ENCODE data around the gene SQSTM1. TPM values are rescaled to one million over a fixed set of nuclear protein-coding genes. Genes with fewer than 3 reads are reported as not detected.

Gene SQSTM1
- total RNA-seq, 1 donor from 2014 or later = 297 TPM

- H3K4me1 Mint-ChIP-seq (ENCODE audit: low read depth) = peaks cover 18% of the 10 kb centered on the region
- H3K36me3 Mint-ChIP-seq (ENCODE audit: low read depth) = peaks cover 13% of the 10 kb centered on the region
- H3K27me3 Mint-ChIP-seq (ENCODE audit: low read depth) = no peaks in the 10 kb centered on the region
- H3K27ac Mint-ChIP-seq (ENCODE audit: unreplicated experiment) = peak overlapping the region; percentile 51
- no peaks in the 10 kb centered on the region for H3K9me3 Mint-ChIP-seq (ENCODE audit: low read depth)
- no peak for TF ChIP-seq CTCF (IDR thresholded peaks at IDR 0.05)
- DNase-seq (ENCODE audit: low spot score) = no peak
- peak overlapping the region; percentile 57 for H3K4me3 Mint-ChIP-seq (ENCODE audit: unreplicated experiment)
Observed at GRCh38 chr5:179795049-179795862, 25.4 kb upstream of the SQSTM1 start.

GRCh38 chr5:179795863-179796833, 24.6 kb upstream of the SQSTM1 start:
- peak; percentile 91 for DNase-seq (ENCODE audit: low spot score)
- TF ChIP-seq CTCF (IDR thresholded peaks at IDR 0.05) = peak; percentile 90
- Mint-ChIP-seq H3K27ac (ENCODE audit: unreplicated experiment) (peak overlapping the region; percentile 54), H3K4me1 (ENCODE audit: low read depth) (peaks cover 18% of the 10 kb centered on the region), H3K27me3 (ENCODE audit: low read depth) (no peaks in the 10 kb centered on the region), H3K9me3 (ENCODE audit: low read depth) (no peaks in the 10 kb centered on the region), H3K36me3 (ENCODE audit: low read depth) (peaks cover 13% of the 10 kb centered on the region), H3K4me3 (ENCODE audit: unreplicated experiment) (peak overlapping the region; percentile 58)

GRCh38 chr5:179796877-179797608, 23.7 kb upstream of the SQSTM1 start:
- H3K27me3 Mint-ChIP-seq (ENCODE audit: low read depth) = no peaks in the 10 kb centered on the region
- peak overlapping the region; percentile 54 for H3K27ac Mint-ChIP-seq (ENCODE audit: unreplicated experiment)
- TF ChIP-seq CTCF (IDR thresholded peaks at IDR 0.05) = no peak
- no peaks in the 10 kb centered on the region for H3K9me3 Mint-ChIP-seq (ENCODE audit: low read depth)
- DNase-seq (ENCODE audit: low spot score) = no peak
- peaks cover 18% of the 10 kb centered on the region for H3K4me1 Mint-ChIP-seq (ENCODE audit: low read depth)
- peaks cover 16% of the 10 kb centered on the region for H3K36me3 Mint-ChIP-seq (ENCODE audit: low read depth)
- H3K4me3 Mint-ChIP-seq (ENCODE audit: unreplicated experiment) = peak overlapping the region; percentile 58

- no peaks in the 10 kb centered on the region for H3K27me3 Mint-ChIP-seq (ENCODE audit: low read depth)
- no peaks in the 10 kb centered on the region for H3K9me3 Mint-ChIP-seq (ENCODE audit: low read depth)
Observed at GRCh38 chr5:179797741-179798140, 23.0 kb upstream of the SQSTM1 start.

More at GRCh38 chr5:179797741-179798140, 23.0 kb upstream of the SQSTM1 start:
- Mint-ChIP-seq H3K27ac (ENCODE audit: unreplicated experiment) (no peak overlapping the region), H3K4me3 (ENCODE audit: unreplicated experiment) (no peak overlapping the region), H3K36me3 (ENCODE audit: low read depth) (peaks cover 18% of the 10 kb centered on the region), H3K4me1 (ENCODE audit: low read depth) (peaks cover 18% of the 10 kb centered on the region)
- no peak for DNase-seq (ENCODE audit: low spot score)
- TF ChIP-seq CTCF (IDR thresholded peaks at IDR 0.05) = no peak

Data from chondrocyte (in vitro differentiated cells).